AG09319 (cell line): ENCODE results near the gene NOL4L.

Source experiments
- DNase-seq: peaks from one replicate; pipeline ENCODE4 v3.0.0-alpha.2; 2010; ENCODE audit warnings: low read depth; ENCODE audit errors: extremely low read depth
- CTCF ChIP-seq: IDR thresholded peaks from 2 replicates; pipeline ENCODE4 v1.5.1; 2011; ENCODE audit warnings: low read depth, mild to moderate bottlenecking, inconsistent platforms, low read length, moderate library complexity

Gene NOL4L

GRCh38 chr20:32585011-32585585 lies at the start of gene NOL4L:
Gene NOL4L (minus strand): TSS chr20:32585333. CDS start chr20:32584890, 443 bp downstream.
- TF ChIP-seq CTCF, result no peak
- DNase-seq, result no peak

- no peak for TF ChIP-seq CTCF
- no peak for DNase-seq
Observed at GRCh38 chr20:32634041-32634805, 49.1 kb upstream of the NOL4L start.

GRCh38 chr20:32632461-32633354 lies 47.6 kb upstream of the NOL4L start:
- no peak for DNase-seq
- TF ChIP-seq CTCF, result no peak

GRCh38 chr20:32631933-32632460 lies 46.9 kb upstream of the NOL4L start:
- DNase-seq, result no peak
- no peak for TF ChIP-seq CTCF

- no peak for DNase-seq
- TF ChIP-seq CTCF, result no peak
Observed at GRCh38 chr20:32629813-32630212, 44.7 kb upstream of the NOL4L start.

- DNase-seq, result no peak
- TF ChIP-seq CTCF, result no peak
Observed at GRCh38 chr20:32628960-32629530, 43.9 kb upstream of the NOL4L start.
